ENCODE results near the gene GAB1.

The GAB1 gene

GRCh38 chr4:143396695-143397094, 60.0 kb downstream of the GAB1 start:
- TF ChIP-seq TCF4 (CRISPR knock-in tag; IDR thresholded peaks at IDR 0.05; ENCODE audit: borderline replicate concordance): no peak
- no peak for TF ChIP-seq ZFP30 (CRISPR knock-in tag; IDR thresholded peaks at IDR 0.05)
- no peak for TF ChIP-seq ZNF70 (CRISPR knock-in tag; IDR thresholded peaks at IDR 0.05)
- no peak for TF ChIP-seq BACH2 (CRISPR knock-in tag; IDR thresholded peaks at IDR 0.05; ENCODE audit: borderline replicate concordance)
- TF ChIP-seq ZNF565 (CRISPR knock-in tag; conservative IDR thresholded peaks at IDR 0.05; ENCODE audit: low read depth): no peak
- no peak for TF ChIP-seq OSR1 (CRISPR knock-in tag; IDR thresholded peaks at IDR 0.05)
- no peak for TF ChIP-seq CSRNP3 (CRISPR knock-in tag; IDR thresholded peaks at IDR 0.05)
- no peak for TF ChIP-seq TOX (CRISPR knock-in tag; IDR thresholded peaks at IDR 0.05; ENCODE audit: borderline replicate concordance)
- no peak for TF ChIP-seq ISL1 (CRISPR knock-in tag; IDR thresholded peaks at IDR 0.05)
- TF ChIP-seq GLIS3 (CRISPR knock-in tag; IDR thresholded peaks at IDR 0.05): no peak
- TF ChIP-seq TSHZ2 (CRISPR knock-in tag; IDR thresholded peaks at IDR 0.05): no peak
- TF ChIP-seq SNAI2 (CRISPR knock-in tag; IDR thresholded peaks at IDR 0.05): no peak
- no peak for TF ChIP-seq POU6F1 (CRISPR knock-in tag; IDR thresholded peaks at IDR 0.05; ENCODE audit: borderline replicate concordance, low read depth)
- TF ChIP-seq ZNF8 (CRISPR knock-in tag; IDR thresholded peaks at IDR 0.05): no peak
- TF ChIP-seq PATZ1 (CRISPR knock-in tag; IDR thresholded peaks at IDR 0.05; ENCODE audit: borderline replicate concordance): no peak
- no peak for TF ChIP-seq CSDC2 (CRISPR knock-in tag; IDR thresholded peaks at IDR 0.05)
- no peak for TF ChIP-seq ZFP3 (CRISPR knock-in tag; IDR thresholded peaks at IDR 0.05)
- TF ChIP-seq RARB (CRISPR knock-in tag; IDR thresholded peaks at IDR 0.05): no peak
- no peak for TF ChIP-seq ESRRG (CRISPR knock-in tag; IDR thresholded peaks at IDR 0.05)
- ATAC-seq: peak; percentile 37; the same call in 1 of the 3 replicates

- ATAC-seq: peak; percentile 49
- TF ChIP-seq ZFP30 (CRISPR knock-in tag; IDR thresholded peaks at IDR 0.05) (no peak), ZC3H10 (CRISPR knock-in tag; IDR thresholded peaks at IDR 0.05) (no peak), CREB5 (CRISPR knock-in tag; IDR thresholded peaks at IDR 0.05; ENCODE audit: low read depth) (peak; percentile 71; the same call in 1 of the 2 replicates), ISL1 (CRISPR knock-in tag; IDR thresholded peaks at IDR 0.05) (peak; percentile 92), TOX (CRISPR knock-in tag; IDR thresholded peaks at IDR 0.05; ENCODE audit: borderline replicate concordance) (no peak), SNAI2 (CRISPR knock-in tag; IDR thresholded peaks at IDR 0.05) (no peak), ZNF70 (CRISPR knock-in tag; IDR thresholded peaks at IDR 0.05) (no peak), ARNTL (CRISPR knock-in tag; IDR thresholded peaks at IDR 0.05; ENCODE audit: borderline replicate concordance, low read depth) (no peak), ESRRG (CRISPR knock-in tag; IDR thresholded peaks at IDR 0.05) (no peak)
Observed at GRCh38 chr4:143397335-143397734, 60.7 kb downstream of the GAB1 start.

- peak; percentile 24 for ATAC-seq
- no peak for TF ChIP-seq TSHZ2 (CRISPR knock-in tag; IDR thresholded peaks at IDR 0.05)
- TF ChIP-seq ZC3H10 (CRISPR knock-in tag; IDR thresholded peaks at IDR 0.05): no peak
- no peak for TF ChIP-seq BACH2 (CRISPR knock-in tag; IDR thresholded peaks at IDR 0.05; ENCODE audit: borderline replicate concordance)
- TF ChIP-seq ISL1 (CRISPR knock-in tag; IDR thresholded peaks at IDR 0.05): no peak
- TF ChIP-seq ESRRG (CRISPR knock-in tag; IDR thresholded peaks at IDR 0.05): no peak
- no peak for TF ChIP-seq POU6F1 (CRISPR knock-in tag; IDR thresholded peaks at IDR 0.05; ENCODE audit: borderline replicate concordance, low read depth)
- TF ChIP-seq ZFP3 (CRISPR knock-in tag; IDR thresholded peaks at IDR 0.05): no peak
- no peak for TF ChIP-seq PPARA (CRISPR knock-in tag; IDR thresholded peaks at IDR 0.05; ENCODE audit: borderline replicate concordance)
- TF ChIP-seq ARNTL (CRISPR knock-in tag; IDR thresholded peaks at IDR 0.05; ENCODE audit: borderline replicate concordance, low read depth): no peak
- TF ChIP-seq TOX (CRISPR knock-in tag; IDR thresholded peaks at IDR 0.05; ENCODE audit: borderline replicate concordance): no peak
- TF ChIP-seq ZNF565 (CRISPR knock-in tag; conservative IDR thresholded peaks at IDR 0.05; ENCODE audit: low read depth): no peak
- TF ChIP-seq CSDC2 (CRISPR knock-in tag; IDR thresholded peaks at IDR 0.05): no peak
- TF ChIP-seq ZNF70 (CRISPR knock-in tag; IDR thresholded peaks at IDR 0.05): no peak
- TF ChIP-seq OSR1 (CRISPR knock-in tag; IDR thresholded peaks at IDR 0.05): no peak
- TF ChIP-seq SNAI2 (CRISPR knock-in tag; IDR thresholded peaks at IDR 0.05): no peak
Observed at GRCh38 chr4:143397887-143398286, 61.2 kb downstream of the GAB1 start.
